Measurements from ENCODE around the gene NIP7. TPM values are rescaled to one million over a fixed set of nuclear protein-coding genes. Genes with fewer than 3 reads are reported as not detected.

Gene NIP7
- total and polyA plus RNA-seq, 8 donors, result 17.4 to 35.5 (median 29.3) TPM

DNA sequence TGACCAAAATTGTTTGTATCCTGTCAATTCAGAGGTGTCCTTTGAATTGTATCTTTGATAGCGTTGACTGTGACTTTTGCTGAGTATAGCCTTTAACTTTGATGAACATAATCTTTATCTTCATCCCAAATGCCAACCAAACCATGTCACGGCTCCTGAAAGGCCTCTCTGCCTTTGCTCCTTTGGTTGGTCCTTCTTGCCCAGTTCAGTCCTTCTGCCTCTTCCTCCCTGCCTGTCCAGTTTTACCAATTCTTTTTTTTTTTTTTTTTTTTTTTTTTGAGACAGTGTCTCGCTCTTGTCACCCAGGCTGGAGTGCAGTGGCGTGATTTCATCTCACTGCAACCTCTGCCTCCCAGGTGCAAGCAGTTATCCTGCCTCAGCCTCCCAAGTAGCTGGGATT lies 41.3 kb upstream of the NIP7 start:
- Histone ChIP-seq H3K27ac (peak overlapping the region in 1 of 2 donors; percentile 75), H3K27me3 (no peaks in the 10 kb centered on the region), H3K4me3 (no peak overlapping the region), H3K4me1 (peaks cover 0 to 26% of the 10 kb centered on the region in 2 donors), H3K9me3 (no peaks in the 10 kb centered on the region), H3K36me3 (peaks cover 0 to 21% of the 10 kb centered on the region in 2 donors)
- TF ChIP-seq, protein P1, sequence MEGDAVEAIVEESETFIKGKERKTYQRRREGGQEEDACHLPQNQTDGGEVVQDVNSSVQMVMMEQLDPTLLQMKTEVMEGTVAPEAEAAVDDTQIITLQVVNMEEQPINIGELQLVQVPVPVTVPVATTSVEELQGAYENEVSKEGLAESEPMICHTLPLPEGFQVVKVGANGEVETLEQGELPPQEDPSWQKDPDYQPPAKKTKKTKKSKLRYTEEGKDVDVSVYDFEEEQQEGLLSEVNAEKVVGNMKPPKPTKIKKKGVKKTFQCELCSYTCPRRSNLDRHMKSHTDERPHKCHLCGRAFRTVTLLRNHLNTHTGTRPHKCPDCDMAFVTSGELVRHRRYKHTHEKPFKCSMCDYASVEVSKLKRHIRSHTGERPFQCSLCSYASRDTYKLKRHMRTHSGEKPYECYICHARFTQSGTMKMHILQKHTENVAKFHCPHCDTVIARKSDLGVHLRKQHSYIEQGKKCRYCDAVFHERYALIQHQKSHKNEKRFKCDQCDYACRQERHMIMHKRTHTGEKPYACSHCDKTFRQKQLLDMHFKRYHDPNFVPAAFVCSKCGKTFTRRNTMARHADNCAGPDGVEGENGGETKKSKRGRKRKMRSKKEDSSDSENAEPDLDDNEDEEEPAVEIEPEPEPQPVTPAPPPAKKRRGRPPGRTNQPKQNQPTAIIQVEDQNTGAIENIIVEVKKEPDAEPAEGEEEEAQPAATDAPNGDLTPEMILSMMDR (IDR thresholded peaks at IDR 0.05), result no peak
- intact Hi-C loops (cut with DNase I), result no loop called here
- DNase-seq, result no peak
- no peak for ATAC-seq

DNA sequence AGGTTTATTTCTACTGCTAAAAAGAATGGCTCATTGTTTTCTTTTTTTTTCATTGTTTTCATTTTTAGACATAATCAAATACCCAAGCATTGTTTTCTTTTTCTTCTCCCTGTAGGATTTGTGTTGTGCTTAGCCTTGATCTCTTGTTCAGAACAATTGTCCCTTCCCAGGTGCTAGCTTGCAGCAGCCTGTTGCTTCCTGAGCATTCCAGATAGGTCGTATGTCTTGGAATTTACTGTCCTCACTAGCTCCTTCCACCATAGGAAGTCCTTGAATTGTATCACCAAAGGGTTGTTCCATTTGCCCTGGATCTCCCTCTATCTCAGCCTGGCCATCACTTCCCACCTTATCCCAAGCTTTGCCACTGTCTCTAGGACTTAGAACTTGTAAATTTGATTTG lies 38.4 kb upstream of the NIP7 start:
- Histone ChIP-seq H3K27ac (no peak overlapping the region), H3K27me3 (no peaks in the 10 kb centered on the region), H3K4me1 (peaks cover 0 to 26% of the 10 kb centered on the region in 2 donors), H3K4me3 (no peak overlapping the region), H3K9me3 (no peaks in the 10 kb centered on the region), H3K36me3 (peaks cover 0 to 17% of the 10 kb centered on the region in 2 donors)
- ATAC-seq (no peak), DNase-seq (no peak)
- TF ChIP-seq, protein P1 (IDR thresholded peaks at IDR 0.05), result no peak
- intact Hi-C loops (cut with DNase I), result no loop called here

DNA sequence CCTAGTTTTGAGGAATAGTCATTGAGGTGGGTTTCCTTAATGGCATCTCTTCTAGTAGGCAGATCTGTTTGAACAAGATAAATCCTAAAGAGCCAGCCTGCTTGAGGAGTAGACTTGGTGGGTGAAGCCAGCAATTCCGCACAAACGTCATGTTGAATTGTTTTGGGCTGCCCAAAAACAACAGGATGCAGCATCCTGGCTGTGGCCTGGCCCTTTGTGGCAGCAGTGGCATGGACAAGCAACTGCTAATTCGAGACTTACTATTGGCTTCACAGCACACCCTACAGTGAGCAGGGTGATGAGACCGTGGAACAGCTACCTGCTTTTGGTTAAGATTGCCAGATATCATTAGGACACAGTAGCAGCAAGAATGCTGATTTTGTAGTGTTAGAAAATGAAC lies 37.7 kb upstream of the NIP7 start:
- DNase-seq, result no peak
- intact Hi-C loops (cut with DNase I), result no loop called here

DNA sequence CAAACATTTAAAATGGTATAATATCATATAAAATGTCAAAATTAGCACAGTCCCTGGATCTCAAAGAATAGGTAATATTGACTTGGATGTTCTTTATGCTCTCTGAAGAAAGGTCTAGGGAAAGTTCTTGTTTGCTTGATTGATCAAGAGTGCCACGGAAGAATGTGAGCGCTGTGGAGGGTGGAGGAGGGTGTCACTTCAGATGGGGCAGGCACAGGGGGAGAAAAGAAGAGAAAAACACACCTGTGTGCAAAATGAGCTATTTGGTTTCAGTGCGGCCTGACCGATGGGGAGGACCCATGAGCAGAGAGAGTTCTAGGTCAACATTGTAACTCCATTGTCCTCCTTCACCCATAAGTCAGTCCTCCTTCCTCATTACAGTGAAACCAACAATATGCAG lies 37.3 kb upstream of the NIP7 start:
- Histone ChIP-seq H3K4me3 (no peak overlapping the region), H3K9me3 (no peaks in the 10 kb centered on the region), H3K4me1 (peaks cover 0 to 26% of the 10 kb centered on the region in 2 donors), H3K36me3 (peaks cover 0 to 17% of the 10 kb centered on the region in 2 donors), H3K27ac (no peak overlapping the region), H3K27me3 (no peaks in the 10 kb centered on the region)
- TF ChIP-seq, protein P1 (IDR thresholded peaks at IDR 0.05), result no peak
- no peak for ATAC-seq
- intact Hi-C loops (cut with DNase I), result no loop called here
- DNase-seq, result no peak

More for the DNA sequence above, 37.7 kb upstream of the NIP7 start:
- Histone ChIP-seq H3K9me3 (no peaks in the 10 kb centered on the region), H3K4me1 (peaks cover 0 to 26% of the 10 kb centered on the region in 2 donors), H3K36me3 (peaks cover 0 to 17% of the 10 kb centered on the region in 2 donors), H3K4me3 (no peak overlapping the region), H3K27ac (no peak overlapping the region), H3K27me3 (no peaks in the 10 kb centered on the region)
- ATAC-seq, result no peak
- TF ChIP-seq, protein P1 (IDR thresholded peaks at IDR 0.05), result no peak

DNA sequence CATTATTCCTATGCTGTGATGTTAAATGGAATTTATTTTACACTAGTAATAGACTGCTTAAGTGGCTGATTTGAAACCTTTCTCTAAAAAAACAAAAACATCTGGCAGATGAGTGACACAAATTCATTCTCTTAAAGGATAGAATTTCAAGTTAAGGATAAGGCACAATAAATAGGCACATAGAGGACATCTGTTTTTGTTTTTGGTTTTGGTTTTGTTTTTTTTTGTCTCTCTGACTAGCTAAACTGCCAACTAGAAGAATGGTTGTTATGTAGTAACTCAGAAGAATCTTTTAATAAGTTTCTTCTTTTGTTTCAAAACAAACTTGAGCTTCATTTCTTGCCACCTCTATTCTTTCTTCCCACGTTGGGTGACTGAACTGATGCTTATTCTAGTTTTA lies 33.5 kb upstream of the NIP7 start:
- TF ChIP-seq, protein P1 (IDR thresholded peaks at IDR 0.05), result no peak
- Histone ChIP-seq H3K4me1 (peaks cover 0 to 4% of the 10 kb centered on the region in 2 donors), H3K4me3 (no peak overlapping the region), H3K27ac (no peak overlapping the region), H3K9me3 (no peaks in the 10 kb centered on the region), H3K27me3 (no peaks in the 10 kb centered on the region), H3K36me3 (peaks cover 0 to 2% of the 10 kb centered on the region in 2 donors)
- intact Hi-C loops (cut with DNase I), result no loop called here
- ATAC-seq (no peak), DNase-seq (no peak)
